ENCODE measurements around the gene QPRT.
"Not testable (repeated sequence)": the region's sequence is repeated elsewhere in the genome, so short reads cannot be mapped to it uniquely, and the experiment has no call there.

Gene QPRT

GRCh38 chr16:29720703-29721102 is 41.7 kb downstream of the QPRT start:
- DNase-seq, result no peak

- DNase-seq, result peak; percentile 35
These were observed 42.3 kb downstream of the QPRT start for GRCh38 chr16:29721167-29721879.

- no peak for DNase-seq
These were observed 47.9 kb downstream of the QPRT start for GRCh38 chr16:29726845-29727377.

GRCh38 chr16:29727452-29727851 is 48.5 kb downstream of the QPRT start:
- no peak for DNase-seq

GRCh38 chr16:29729116-29729521 is 50.1 kb downstream of the QPRT start:
- peak; percentile 45 for DNase-seq

- DNase-seq, result no peak
These were observed 51.7 kb downstream of the QPRT start for GRCh38 chr16:29730649-29731048.

GRCh38 chr16:29731768-29732601 is 53.0 kb downstream of the QPRT start:
- DNase-seq, result not testable (repeated sequence)

GRCh38 chr16:29734786-29735185 is 55.8 kb downstream of the QPRT start:
- DNase-seq, result no peak

- no peak for DNase-seq
These were observed 57.1 kb downstream of the QPRT start for GRCh38 chr16:29736112-29736511.

GRCh38 chr16:29736764-29737163 is 57.8 kb downstream of the QPRT start:
- no peak for DNase-seq

- DNase-seq, result no peak
These were observed 58.7 kb downstream of the QPRT start for GRCh38 chr16:29737713-29738112.

- no peak for DNase-seq
These were observed 59.5 kb downstream of the QPRT start for GRCh38 chr16:29738514-29738913.

GRCh38 chr16:29739927-29740629 is 61.1 kb downstream of the QPRT start:
- DNase-seq, result not testable (repeated sequence)

- DNase-seq, result not testable (repeated sequence)
These were observed 61.6 kb downstream of the QPRT start for GRCh38 chr16:29740630-29741015.

- DNase-seq, result peak; percentile 7
These were observed 63.8 kb downstream of the QPRT start for GRCh38 chr16:29742683-29743275.

GRCh38 chr16:29743475-29743826 is 64.5 kb downstream of the QPRT start:
- DNase-seq, result no peak

GRCh38 chr16:29743827-29744531 is 65.0 kb downstream of the QPRT start:
- no peak for DNase-seq

GRCh38 chr16:29744541-29745101 is 65.6 kb downstream of the QPRT start:
- no peak for DNase-seq

GRCh38 chr16:29745121-29745852 is 66.3 kb downstream of the QPRT start:
- no peak for DNase-seq

- no peak for DNase-seq
These were observed 66.9 kb downstream of the QPRT start, which contains the start of gene C16orf54 for GRCh38 chr16:29745853-29746345. C16orf54 (minus strand) TSS chr16:29745990; CDS start chr16:29744951, 1,039 bp downstream.

- not testable (repeated sequence) for DNase-seq
These were observed 67.5 kb downstream of the QPRT start for GRCh38 chr16:29746518-29746917.
